GM18498 (cell line): Measurements from ENCODE around the gene PRR20A.
"Not testable (repeated sequence)": the region's sequence is repeated elsewhere in the genome, so short reads cannot be mapped to it uniquely, and the experiment has no call there.

Experiments
- ATAC-seq: cut with Tn5 transposase; IDR thresholded peaks from one replicate; pipeline ENCODE4 v1.9.1; 2021; ENCODE audit warnings: mild to moderate bottlenecking, moderate library complexity; ENCODE audit not compliant: unreplicated experiment

The PRR20A gene

DNA sequence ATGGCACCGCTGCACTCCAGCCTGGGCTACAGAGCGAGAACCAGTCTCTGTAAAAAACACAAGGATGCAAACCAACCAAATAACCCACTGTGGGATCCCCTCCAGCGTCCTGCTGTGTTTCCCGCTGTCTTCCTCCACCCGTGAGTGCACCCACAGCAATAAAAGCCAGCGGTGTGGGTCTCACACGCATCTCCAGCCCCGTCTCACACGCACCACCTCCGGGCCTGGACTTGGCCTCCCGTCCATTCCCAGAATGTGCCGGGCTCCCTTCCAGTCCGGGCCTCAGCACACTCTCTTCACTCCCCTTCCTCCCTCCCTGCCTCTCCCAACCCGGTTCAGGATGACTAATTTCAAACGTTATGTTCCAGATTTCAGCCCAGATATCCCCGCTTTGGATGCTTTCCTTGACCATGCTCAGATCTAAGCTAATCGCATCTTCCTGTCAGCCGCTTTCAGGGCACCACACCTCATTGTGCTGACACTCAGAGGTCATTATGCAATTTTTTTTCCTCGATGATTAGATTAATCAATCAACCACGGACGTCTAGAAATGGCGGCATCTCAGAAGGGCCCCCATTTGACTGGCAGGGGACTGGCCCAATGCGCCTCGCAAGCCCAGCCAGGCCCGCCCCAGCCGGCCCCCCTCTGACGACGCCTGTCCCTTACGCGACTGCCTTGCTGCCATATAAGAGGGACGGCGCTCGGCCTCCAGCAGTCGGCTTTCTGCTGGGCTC is at the start of gene PRR20A:
Gene PRR20A, plus strand, starts transcription at position 684 of the 734 bp plus-strand sequence. CDS start 387 bp downstream, outside the sequence.
- not testable (repeated sequence) for ATAC-seq

DNA sequence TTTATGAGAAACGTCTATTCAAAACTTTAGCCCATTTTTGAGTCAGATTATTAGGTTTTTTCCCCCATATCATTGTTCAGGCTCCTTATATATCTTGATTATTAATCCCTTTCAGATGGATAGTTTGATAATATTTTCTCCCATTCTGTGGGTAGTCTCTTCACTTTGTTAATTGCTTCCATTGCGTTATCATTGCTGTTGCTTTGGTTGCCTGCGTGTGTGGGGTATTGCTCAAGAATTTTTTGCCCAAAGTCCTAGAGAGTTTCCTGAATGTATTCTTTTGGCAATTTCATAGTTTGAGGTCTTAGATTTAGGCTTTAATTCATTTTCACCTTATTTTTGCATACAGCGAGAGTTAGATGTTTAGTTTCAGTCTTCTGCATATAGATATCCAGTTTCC is 25.8 kb upstream of the PRR20A start:
- no peak for ATAC-seq

DNA sequence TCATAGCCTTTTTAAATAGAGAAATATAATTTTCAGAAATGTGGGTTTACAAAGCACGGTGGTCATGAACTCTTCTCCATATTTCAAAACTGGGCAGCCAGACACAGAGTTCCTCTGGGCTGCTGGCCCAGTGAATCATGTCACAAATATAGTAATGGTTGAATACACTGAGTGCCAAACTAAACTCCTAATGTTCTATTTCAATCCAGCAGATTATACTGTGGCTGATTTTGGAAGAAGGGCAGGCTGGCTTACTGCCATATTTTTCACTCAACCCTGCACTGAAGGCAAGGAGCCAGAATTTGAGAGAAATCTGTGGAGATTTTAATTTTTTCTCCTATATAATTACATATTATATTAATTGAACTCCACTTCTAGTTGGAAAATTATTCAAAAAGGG is 17.0 kb upstream of the PRR20A start:
- no peak for ATAC-seq

DNA sequence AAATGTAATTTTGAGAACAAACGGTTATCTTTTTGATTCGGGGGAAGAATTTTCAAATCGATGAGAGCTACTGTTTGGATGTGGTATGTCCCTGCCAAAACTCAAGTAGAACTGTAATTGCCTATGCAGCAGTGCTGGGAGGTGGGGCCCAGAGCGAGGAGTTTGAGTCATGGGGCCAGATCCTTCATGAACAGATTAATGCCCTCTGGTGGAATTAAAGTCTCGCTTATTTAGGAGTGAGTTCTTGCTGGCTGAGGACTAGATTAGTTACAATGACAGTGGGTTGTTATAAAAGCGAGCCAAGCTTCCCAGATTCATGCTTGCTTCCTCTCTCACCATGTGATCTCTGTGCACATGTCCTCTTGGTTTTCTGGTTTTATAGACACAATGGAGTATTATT is 11.8 kb upstream of the PRR20A start:
- ATAC-seq = no peak

DNA sequence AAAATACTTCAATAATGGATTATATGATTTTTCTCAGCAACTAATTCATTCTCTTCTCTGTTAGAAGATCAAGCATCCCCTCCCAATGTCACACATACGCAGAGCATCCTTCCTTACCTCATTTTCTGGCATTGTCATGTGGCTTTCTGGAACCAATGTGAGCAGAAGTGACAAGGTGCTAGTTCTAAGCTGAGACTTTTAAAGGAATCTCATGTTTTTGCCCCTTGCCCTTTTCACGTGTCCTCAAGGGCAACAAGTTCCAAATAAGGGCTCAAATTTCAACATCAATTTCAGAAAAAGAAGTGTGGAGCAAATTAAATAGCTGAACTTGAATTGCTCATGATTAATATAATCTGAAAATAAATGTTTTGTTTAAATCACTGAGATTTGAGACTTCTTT is 4.6 kb upstream of the PRR20A start:
- no peak for ATAC-seq

DNA sequence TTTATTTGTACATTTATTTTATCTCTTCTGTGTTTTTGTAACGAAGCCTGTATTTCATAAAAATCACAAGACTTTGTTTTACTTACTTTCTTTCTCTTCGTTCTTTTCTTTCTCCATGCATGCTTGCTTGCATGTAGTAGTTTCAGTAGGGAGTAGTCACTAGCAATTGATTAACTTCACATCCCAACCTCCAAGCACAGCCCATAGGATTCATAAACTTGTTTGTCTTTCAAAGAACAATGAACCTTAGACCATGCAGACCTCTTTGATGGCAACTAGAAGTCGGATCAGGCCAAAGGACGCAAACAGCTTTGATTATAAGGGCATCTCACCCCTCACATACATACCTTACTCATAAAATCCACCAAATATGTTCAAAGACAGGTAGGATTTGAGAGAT is 3.1 kb upstream of the PRR20A start:
- no peak for ATAC-seq

DNA sequence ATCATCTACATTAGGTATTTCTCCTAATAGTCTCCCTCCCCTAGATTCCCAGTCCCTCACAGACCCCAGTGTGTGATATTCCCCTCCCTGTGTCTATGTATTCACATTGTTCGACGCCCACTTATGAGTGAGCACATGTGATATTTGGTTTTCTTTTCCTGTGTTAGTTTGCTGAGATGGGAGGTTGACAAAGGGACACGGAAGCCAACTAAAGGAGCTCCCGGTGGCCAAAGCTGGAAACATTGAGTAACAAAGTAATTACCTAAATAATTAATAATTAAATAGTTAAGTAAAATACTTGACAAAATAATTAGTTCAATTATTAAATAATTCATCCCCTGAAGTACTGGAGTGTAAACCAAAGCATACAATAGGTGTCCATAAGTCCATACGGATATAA is 1.7 kb upstream of the PRR20A start:
- no peak for ATAC-seq

DNA sequence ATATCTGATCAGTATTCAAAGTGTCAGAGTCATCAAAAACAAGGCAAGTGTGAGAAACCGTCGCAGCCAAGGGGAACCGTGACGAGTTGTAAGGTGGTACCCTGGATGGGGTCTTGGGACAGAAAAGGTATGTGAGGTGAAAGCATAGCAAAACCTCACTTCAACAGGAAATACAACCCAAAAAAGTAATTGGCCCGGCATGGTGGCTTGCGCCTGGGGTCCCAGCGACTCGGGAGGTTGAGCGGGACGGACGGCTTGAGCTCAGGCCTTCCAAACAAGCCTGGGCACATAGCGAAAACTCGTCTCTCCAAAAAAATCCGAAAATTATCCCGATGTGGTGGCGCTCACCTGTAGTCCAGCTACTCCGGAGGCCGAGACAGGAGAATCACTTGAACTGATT is 937 bp upstream of the PRR20A start:
- not testable (repeated sequence) for ATAC-seq

DNA sequence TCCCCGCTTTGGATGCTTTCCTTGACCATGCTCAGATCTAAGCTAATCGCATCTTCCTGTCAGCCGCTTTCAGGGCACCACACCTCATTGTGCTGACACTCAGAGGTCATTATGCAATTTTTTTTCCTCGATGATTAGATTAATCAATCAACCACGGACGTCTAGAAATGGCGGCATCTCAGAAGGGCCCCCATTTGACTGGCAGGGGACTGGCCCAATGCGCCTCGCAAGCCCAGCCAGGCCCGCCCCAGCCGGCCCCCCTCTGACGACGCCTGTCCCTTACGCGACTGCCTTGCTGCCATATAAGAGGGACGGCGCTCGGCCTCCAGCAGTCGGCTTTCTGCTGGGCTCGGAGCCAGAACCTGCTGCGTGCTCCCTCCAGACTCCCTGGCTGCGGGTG is 6.5 kb downstream of the PRR20A start, which contains the start of gene PRR20B:
Gene PRR20B, plus strand, starts transcription at position 301 of the 400 bp plus-strand sequence. CDS start 387 bp downstream, outside the sequence.
- ATAC-seq = not testable (repeated sequence)

DNA sequence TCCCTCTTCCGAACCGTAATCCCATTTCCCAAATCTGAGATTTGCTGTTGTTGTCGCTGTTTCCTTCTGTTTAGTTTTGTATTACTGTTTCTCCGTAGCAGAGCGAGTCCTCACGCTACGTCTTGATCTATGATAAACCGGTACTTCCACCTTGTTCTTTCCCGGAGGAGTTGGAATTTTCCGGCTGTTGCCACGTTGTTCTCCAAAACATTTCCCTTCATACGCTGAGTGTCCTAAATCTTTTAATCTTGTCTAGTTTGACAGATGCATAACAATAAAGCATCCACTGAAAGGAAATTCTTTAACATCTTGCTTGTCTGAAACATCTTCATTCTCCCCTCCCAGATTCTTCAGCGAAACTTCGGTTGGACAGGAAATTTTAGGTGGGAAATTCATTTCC is 7.4 kb downstream of the PRR20A start:
- not testable (repeated sequence) for ATAC-seq

DNA sequence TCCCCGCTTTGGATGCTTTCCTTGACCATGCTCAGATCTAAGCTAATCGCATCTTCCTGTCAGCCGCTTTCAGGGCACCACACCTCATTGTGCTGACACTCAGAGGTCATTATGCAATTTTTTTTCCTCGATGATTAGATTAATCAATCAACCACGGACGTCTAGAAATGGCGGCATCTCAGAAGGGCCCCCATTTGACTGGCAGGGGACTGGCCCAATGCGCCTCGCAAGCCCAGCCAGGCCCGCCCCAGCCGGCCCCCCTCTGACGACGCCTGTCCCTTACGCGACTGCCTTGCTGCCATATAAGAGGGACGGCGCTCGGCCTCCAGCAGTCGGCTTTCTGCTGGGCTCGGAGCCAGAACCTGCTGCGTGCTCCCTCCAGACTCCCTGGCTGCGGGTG is 13.0 kb downstream of the PRR20A start, which contains the start of gene PRR20C:
Gene PRR20C, plus strand, starts transcription at position 301 of the 400 bp plus-strand sequence. CDS start 387 bp downstream, outside the sequence.
- ATAC-seq = not testable (repeated sequence)

DNA sequence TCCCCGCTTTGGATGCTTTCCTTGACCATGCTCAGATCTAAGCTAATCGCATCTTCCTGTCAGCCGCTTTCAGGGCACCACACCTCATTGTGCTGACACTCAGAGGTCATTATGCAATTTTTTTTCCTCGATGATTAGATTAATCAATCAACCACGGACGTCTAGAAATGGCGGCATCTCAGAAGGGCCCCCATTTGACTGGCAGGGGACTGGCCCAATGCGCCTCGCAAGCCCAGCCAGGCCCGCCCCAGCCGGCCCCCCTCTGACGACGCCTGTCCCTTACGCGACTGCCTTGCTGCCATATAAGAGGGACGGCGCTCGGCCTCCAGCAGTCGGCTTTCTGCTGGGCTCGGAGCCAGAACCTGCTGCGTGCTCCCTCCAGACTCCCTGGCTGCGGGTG is 19.6 kb downstream of the PRR20A start, which contains the start of gene PRR20D:
Gene PRR20D, plus strand, starts transcription at position 301 of the 400 bp plus-strand sequence. CDS start 387 bp downstream, outside the sequence.
- not testable (repeated sequence) for ATAC-seq

DNA sequence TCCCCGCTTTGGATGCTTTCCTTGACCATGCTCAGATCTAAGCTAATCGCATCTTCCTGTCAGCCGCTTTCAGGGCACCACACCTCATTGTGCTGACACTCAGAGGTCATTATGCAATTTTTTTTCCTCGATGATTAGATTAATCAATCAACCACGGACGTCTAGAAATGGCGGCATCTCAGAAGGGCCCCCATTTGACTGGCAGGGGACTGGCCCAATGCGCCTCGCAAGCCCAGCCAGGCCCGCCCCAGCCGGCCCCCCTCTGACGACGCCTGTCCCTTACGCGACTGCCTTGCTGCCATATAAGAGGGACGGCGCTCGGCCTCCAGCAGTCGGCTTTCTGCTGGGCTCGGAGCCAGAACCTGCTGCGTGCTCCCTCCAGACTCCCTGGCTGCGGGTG is 26.2 kb downstream of the PRR20A start, which contains the start of gene PRR20E:
Gene PRR20E, plus strand, starts transcription at position 301 of the 400 bp plus-strand sequence. CDS start 387 bp downstream, outside the sequence.
- not testable (repeated sequence) for ATAC-seq

DNA sequence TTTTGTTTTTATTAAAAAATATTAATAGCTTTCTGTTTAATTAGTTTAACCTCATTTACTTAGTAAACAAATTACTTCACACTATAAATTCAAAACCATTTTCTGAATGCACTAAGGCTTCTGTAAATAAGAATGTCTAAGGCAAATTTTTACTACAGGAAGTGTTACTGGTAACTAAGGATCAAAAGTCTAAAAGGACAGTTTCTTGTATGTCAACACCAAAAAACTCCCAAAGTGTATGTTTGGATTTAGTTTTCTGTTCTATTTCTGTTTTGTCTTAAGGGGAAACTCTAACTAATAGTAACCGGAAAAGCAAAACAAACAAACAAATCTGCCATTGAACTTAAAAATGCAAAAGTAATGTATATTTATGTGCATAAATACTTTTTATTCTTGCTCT is 50.9 kb downstream of the PRR20A start:
- ATAC-seq = no peak
